ENCODE measurements around the gene PTPN1.

Gene PTPN1

DNA sequence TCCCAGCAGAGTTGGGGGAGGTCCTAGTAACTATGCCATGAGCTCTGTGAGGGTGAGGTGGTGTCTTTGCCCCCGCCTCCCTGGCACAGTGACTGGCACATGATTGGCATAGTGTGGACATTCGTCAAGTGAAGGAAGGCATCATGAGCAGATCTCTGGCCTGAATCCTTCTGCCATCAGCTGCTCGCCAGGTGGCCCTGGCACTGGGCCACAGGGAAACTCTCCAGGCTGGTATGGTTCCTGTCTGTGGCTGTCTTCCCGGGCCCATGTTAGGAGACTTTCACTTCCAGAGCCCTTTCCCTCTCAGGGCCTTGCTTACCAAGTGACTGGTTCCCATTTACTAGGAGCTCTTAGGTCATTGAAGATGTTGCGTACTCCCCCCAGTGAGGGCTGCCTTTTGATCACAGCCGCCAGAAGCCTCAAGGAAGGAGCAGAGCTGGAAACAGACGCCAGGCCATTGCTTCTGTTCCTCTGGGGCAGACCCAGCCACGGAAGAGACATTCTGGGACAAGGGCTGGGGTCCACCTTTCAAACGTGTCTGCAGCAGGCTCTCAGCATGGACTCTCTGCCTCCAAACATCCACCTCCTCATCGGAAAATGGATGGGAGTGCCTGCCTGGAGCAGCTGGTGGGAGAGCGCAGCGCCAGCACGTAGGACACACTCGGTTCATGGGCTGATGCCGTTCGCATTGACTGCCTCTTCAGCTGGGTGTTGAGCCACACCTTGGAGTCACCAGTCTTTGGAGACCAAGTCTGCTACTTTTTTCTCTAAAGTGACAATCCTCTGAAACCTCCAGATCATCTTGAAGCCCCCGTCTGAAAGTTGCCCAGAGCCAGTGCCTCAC, 67.2 kb downstream of the PTPN1 start:
- DNase-seq, result no peak

DNA sequence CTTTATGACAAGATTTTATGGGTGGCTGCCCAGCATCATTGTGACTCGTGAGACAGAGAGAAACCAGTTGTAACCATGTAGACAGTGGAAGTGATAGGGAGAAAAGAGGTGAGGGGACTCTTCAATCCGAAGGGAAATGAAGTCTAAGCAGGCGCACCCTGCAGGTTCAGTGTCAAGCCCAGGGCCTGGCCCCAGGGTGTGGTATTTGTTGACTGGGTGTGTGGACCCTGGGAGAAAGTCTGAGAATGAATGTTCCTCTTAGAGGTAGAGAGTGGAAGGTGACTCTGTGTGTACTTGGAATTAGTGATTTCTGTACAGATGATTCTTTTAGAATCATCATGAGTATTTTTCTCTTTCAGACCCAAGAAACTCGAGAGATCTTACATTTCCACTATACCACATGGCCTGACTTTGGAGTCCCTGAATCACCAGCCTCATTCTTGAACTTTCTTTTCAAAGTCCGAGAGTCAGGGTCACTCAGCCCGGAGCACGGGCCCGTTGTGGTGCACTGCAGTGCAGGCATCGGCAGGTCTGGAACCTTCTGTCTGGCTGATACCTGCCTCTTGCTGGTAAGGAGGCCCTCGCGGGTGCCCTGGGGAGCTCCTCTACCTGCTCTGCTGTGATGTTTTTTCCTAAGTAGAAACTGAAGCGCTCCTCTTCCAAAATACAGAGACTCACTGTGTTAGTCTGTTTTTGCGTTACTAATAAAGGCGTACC, 68.0 kb downstream of the PTPN1 start:
- no peak for DNase-seq

DNA sequence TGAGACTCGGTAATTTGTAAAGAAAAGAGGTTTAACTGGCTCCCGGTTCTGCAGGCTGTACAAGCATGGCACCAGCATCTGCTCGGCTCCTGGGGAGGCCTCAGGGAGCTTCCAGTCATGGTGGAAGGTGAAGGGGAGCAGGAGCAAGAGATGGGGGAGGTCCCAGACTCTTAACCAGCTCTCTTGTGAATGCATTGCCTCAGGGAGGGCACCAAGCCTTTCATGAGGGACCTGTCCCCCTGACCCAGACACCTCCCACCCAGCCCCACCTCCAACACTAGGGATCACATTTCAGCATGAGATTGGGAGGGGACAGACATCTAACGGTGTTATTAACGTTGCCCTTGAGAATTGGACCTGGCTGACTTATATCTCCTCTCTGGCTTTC, 68.6 kb downstream of the PTPN1 start:
- no peak for DNase-seq

DNA sequence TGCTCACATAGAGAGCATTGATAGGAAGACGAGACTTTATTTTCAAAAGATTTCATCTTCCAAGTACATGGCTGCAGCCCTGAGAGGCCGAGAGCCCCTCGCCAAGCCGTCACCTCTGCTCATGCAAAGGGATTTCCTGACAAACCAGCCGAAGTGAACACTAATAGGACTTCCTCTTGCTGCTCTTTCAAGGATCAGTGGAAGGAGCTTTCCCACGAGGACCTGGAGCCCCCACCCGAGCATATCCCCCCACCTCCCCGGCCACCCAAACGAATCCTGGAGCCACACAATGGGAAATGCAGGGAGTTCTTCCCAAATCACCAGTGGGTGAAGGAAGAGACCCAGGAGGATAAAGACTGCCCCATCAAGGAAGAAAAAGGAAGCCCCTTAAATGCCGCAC, 69.3 kb downstream of the PTPN1 start:
- DNase-seq, result no peak

DNA sequence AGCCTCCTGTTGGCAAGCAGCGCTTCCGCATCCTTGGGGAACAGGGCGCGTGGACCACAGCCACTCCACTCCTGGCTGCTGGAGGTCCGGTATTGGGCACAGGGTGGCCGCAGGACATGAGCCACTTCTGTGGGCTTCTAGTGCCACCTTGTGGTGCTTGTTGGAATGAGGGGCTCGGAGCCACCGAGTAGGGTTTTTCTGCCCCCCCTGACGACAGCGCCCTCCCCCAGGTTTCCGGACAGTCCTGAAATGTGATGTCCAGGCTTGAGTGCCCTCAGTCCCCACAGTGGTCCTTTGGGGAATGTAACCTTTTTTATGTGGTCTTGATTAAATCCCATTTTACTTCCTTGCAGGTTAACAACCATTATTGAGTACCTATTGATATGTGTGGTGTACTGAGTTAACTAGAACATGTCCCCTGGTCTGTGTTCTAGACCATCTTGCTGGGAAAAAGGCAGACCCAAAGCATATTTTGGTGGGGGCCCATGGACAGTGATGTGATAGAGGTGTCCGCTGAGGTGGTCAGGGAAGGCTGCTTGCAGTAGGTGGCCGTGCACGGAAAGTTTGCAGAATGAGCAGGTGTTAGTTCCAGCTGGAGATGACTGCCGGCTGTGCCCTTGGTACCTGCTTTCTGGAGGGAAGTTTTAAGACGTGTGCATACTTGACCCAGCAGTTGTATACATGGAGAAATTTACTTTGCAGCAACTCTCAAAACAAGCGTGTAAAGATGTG, 70.0 kb downstream of the PTPN1 start:
- peak; percentile 41 for DNase-seq

DNA sequence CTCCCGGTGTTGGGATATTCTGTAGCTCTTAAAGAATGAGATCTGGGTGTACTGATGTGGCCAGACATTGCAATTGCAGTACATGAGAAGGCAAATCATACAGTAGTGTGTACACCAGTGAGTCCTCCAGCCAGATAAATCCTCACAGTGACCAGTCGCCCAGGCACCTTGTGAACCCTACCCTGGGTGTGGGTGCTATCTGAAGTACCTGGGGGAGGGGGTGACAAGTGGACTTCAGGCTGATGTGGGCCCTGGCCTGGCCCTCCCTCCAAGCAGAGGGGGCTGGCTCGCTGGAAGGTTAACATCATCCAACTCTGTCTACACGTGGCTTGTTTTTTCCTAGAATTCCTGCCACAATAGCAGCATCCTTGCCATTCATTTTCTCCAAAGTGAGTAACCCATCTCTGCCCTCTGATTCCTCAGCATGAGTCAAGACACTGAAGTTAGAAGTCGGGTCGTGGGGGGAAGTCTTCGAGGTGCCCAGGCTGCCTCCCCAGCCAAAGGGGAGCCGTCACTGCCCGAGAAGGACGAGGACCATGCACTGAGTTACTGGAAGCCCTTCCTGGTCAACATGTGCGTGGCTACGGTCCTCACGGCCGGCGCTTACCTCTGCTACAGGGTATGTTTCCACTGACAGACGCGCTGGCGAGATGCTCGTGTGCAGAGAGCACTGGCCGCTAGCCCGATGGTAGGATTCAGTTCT, 70.8 kb downstream of the PTPN1 start:
- no peak for DNase-seq

DNA sequence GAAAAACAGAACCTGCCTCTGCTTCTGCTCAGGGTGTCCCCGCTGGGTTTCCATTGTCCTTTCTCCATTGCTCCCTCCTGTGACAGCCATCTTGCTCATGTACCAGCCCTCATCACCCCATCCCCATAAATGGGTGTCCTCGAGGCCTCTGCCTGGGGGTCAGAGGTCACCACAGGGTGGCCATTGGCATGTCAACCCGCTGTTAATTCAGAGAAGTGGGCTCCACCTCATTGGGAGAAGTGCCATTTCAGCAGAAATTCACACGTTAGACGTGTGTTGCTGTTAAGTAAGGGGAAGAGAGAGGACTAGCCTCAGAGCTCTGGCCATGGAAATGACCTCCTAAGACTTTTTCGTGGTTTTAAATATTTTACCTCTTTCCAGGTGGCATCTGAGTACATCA, 71.9 kb downstream of the PTPN1 start:
- no peak for DNase-seq

DNA sequence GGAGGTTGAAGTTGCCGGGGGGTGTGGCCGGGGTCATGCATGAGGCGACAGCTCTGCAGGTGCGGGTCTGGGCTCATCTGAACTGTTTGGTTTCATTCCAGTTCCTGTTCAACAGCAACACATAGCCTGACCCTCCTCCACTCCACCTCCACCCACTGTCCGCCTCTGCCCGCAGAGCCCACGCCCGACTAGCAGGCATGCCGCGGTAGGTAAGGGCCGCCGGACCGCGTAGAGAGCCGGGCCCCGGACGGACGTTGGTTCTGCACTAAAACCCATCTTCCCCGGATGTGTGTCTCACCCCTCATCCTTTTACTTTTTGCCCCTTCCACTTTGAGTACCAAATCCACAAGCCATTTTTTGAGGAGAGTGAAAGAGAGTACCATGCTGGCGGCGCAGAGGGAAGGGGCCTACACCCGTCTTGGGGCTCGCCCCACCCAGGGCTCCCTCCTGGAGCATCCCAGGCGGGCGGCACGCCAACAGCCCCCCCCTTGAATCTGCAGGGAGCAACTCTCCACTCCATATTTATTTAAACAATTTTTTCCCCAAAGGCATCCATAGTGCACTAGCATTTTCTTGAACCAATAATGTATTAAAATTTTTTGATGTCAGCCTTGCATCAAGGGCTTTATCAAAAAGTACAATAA, 72.5 kb downstream of the PTPN1 start:
- DNase-seq, result no peak

DNA sequence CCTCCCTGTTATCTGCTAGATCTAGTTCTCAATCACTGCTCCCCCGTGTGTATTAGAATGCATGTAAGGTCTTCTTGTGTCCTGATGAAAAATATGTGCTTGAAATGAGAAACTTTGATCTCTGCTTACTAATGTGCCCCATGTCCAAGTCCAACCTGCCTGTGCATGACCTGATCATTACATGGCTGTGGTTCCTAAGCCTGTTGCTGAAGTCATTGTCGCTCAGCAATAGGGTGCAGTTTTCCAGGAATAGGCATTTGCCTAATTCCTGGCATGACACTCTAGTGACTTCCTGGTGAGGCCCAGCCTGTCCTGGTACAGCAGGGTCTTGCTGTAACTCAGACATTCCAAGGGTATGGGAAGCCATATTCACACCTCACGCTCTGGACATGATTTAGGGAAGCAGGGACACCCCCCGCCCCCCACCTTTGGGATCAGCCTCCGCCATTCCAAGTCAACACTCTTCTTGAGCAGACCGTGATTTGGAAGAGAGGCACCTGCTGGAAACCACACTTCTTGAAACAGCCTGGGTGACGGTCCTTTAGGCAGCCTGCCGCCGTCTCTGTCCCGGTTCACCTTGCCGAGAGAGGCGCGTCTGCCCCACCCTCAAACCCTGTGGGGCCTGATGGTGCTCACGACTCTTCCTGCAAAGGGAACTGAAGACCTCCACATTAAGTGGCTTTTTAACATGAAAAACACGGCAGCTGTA, 73.4 kb downstream of the PTPN1 start:
- no peak for DNase-seq

DNA sequence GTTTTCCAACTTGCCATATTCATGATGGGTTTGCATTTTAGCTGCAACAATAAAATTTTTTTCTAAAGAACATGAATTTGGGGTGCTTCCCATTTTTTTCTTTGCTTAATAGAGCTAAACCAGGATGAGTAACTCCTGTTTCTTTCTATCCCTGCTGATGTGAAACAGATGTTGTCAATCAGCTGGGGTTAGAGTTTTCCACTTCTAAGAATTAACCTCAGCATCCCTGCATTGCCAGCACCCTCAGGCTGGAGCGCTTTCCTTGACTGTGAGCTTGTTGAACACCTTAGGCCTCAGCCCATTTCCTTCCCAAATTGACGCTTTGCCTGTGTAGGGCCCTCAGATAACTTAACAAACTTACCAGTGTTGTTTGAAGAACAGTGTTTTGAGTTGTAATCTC, 74.5 kb downstream of the PTPN1 start:
- no peak for DNase-seq

DNA sequence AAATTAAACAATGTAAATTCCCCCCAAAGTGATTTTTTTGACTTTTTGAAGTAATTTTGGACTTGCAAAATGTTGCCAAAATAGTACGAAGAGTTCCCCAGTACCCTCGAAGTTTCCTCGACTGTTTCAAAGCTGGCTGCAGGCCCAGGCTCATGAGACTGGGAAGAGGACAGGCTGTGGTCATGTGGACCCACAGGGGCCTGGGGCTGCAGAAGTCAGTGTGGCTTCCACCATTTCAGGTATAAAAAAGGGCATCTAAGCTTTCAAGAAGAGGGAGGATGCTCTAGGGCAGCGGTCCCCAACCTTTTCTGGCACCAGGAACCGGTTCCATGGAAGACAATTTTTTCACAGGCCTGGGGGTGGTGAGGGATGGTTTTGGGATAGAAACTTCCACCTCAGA, 75.0 kb downstream of the PTPN1 start:
- DNase-seq, result no peak

DNA sequence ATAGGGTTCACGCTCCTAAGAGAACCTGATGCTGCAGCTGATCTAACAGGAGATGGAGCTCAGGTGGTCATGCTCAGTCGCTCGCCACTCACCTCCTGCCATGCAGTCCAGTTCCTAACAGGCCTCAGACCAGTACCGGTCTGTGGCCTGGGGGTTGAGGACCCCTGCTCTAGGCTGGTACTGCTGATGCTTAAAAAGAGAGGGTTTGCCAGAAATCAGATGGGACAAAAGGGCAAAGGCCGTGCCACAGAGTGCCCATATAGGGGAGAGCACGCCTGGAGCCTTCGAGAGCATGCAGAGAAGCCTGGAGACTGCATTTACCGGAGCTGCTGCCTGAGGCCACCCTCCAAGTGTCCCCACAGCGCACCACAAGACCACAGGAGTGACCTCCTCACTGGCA, 75.5 kb downstream of the PTPN1 start:
- DNase-seq, result no peak

DNA sequence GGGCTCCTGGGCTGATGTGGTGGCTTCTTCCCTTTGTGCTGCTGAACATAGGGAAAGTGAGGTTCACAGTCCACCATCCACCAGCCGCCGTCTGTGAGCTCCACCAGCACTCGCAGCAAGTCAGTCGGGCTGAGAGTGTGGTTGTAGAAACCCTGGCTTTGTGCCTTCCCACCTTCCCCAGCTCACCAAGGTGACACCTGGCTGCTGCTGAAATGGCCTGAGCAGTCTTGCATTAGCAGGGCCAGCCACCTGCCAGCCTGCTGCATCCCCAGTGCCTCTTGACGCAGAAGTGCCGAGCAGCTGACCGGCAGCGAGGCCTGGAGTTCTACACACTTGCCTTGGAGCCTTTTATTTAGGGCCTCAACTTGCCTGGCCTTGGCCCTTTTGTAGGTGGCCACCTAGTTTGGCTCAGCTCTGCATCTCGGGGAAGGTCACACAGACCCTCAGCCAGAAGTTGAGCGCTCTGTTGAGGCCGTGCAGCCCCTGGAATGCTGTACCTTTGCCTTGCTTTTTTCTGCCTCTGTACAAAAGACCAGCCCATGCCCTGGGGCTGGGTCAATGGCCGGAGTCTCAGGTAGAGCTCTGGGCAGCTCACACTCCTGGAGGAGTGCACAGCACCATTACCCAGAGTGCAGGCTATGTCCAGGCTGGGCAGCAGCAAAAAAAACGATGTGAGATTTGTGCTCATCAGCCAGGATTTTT, 76.5 kb downstream of the PTPN1 start:
- DNase-seq, result no peak

DNA sequence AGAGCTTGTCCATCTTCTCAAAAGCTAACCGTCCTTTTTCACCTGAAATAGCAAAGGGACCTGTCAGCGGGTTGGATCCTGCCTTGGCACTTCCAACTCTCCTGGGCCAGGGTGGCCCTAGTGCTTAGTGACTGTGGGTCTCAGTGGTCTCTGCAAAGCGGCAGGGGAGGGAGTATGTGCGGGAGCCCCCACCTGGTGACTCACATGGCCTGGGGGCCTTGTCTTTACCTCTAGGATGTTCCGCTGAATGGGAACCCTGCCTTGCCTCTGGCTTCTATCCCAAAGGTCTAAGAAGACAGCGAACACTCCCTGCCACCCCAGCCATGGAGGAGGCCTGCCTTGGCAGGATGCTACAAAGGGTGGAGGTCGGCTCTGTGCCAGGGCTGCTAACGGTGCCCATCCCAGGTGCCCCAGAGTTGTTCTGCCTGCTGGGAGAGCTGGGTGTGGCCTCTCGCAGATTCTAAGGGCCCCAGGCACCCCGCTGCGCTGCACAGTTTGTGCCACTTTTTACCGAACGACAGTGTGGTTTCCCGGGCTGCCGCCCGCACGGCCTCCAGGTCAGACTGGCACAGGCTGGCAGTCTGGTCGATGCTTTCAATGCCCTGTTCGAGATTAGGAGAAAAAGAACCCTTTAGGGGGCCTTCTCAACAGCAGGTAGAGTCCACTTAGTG, 77.2 kb downstream of the PTPN1 start:
- DNase-seq, result no peak

DNA sequence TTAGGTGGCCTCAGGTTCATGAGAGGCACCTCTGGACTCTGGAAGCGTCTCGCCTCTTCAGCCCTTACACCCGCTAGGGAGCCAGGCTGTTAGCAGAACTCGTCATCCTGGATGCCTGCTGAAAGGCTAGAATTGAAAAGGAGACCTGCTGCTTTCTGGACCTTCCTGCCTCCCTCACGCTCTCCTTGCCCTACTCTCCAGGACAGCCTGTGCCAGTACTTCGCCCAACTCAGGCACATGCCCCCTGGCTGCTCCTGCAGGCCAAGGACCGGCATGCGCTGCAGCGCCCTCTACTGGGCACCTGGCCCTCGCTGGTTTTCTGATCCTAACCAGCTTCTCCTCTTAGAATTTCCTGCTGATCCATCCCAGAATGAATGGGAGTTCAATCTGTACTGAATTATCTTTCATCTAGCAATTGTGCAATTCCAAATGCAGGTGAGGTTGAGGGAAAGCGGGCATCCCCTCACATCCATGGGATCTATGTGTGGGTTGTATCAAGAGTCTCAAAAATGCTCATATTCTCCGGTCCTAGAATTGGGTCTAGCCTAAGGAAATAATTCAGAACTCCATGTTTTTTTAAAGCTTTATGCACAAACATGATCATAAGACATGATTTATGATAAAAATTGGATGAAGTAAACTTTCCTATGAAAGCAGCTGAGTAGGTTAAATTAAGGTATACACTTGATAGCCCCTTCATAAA, 78.0 kb downstream of the PTPN1 start:
- peak; percentile 34 for DNase-seq

DNA sequence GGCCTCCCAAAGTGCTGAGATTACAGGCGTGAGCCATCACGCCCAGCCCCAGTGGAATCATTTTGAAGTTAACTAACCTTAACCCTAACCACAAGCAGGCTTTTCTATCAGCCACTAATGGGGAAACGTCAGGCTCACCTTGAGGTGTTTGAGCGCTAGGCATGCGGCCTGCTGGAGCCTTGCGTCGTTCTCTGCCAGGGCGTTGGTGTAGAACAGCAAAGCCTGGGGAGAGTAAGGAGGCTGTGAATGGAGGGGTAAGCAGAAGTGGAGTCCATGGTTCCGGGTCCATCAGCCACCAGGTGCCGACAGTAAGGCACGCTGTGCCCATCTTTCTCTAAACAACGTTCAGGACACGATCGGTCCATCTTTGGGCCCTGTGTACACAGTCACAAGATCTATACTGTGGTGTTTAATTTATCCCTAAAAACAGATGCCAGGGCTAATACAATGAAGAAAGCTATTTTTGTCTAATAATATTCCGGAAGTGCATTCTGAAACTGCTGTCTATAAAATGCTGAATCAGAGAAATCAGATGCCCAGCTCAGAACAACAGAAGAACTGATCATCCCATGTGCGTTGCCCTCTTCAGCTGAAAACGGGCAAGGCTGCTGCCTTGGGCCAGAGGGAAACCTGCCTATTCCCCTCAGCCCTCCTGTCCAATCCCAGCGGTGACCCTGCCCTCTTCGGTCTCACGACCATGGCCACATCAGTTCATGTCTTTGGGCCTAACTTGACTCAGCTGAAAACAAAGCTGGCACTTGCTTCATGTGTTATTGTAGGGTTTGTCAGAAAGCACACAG, 79.6 kb downstream of the PTPN1 start:
- DNase-seq, result no peak

DNA sequence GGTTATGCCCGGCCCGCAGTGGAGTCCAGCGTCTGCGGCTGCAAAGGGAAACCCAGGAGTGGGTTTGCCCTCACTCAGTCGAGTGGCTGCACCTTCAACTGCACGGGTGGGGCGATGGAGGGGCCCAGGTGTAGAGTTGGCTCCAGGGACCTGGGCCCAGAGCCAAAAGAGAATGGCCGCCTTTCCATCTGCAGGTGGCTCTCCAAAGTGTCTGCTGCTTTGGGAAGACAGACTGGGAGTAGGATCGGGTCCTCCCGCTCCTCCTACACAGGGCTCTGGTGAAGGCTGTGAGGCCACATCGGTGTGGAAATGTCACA, 80.1 kb downstream of the PTPN1 start:
- no peak for DNase-seq

DNA sequence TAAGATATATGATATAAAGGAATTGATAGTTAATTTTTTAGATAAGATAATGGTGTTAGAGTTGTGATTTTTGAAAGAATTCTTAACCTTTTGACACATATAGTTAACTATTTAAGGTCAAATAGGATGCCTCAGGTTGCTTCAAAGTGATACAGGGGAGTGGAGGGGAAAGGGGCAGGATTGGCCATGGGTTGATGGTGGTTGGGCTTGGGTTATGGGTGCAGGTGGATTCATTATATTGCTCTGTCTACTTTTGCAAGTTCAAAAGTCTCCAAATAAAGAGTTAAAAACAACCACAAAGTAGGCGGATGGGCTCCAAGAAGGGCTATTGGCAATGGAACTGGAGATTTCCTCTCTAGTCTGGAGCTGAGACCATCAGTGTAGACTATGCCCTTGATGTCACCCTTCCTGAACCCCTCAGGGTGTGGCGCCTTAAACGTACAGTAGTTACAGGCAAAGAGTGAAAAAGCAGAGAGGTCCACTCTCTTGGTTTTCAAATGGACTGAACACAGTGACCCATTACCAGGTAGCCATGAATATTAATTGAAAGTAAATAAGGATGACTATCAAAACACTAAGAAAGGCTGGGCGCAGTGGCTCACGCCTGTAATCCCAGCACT, 81.2 kb downstream of the PTPN1 start:
- no peak for DNase-seq
